GM23338 (cell line): ENCODE measurements around the gene STXBP5L. TPM values are rescaled to one million over a fixed set of nuclear protein-coding genes. Genes with fewer than 3 reads are reported as not detected.

Experiments used
- ATAC-seq: fragments of 200-7000 bp; cut with Tn5 transposase; 3 replicates; pipeline ENCODE4 v1.9.1; 2020
- DNase-seq: peaks from one replicate; pipeline ENCODE4 v3.0.0-alpha.2; 2015; ENCODE audit warnings: low spot score
- H2AFZ ChIP-seq: fragments of 200-600 bp; sonication (generic); 2 replicates; pipeline ENCODE4 v1.8.0; 2016; ENCODE audit warnings: antibody characterized with exemption, mild to moderate bottlenecking, moderate library complexity
- H3F3A ChIP-seq: fragments of 200-600 bp; sonication (generic); replicated peaks from 2 replicates; pipeline ENCODE4 v1.8.0; 2017; ENCODE audit warnings: antibody characterized with exemption, mixed run types, low read depth
- H3K27ac ChIP-seq: fragments of 200-600 bp; sonication (generic); 2 replicates; pipeline ENCODE4 v1.6.1; 2016; ENCODE audit warnings: low read depth
- H3K27me3 ChIP-seq: fragments of 200-600 bp; sonication (generic); 2 replicates; pipeline ENCODE4 v1.8.0; 2016; ENCODE audit warnings: mild to moderate bottlenecking, mixed run types, moderate library complexity; ENCODE audit not compliant: insufficient read depth
- H3K36me3 ChIP-seq: fragments of 200-600 bp; sonication (generic); 2 replicates; pipeline ENCODE4 v1.8.0; 2016; ENCODE audit warnings: mild to moderate bottlenecking; ENCODE audit not compliant: insufficient read depth
- H3K4me1 ChIP-seq: fragments of 200-600 bp; sonication (generic); 2 replicates; pipeline ENCODE4 v1.8.0; 2016; ENCODE audit warnings: mild to moderate bottlenecking, moderate library complexity; ENCODE audit not compliant: insufficient read depth
- H3K4me2 ChIP-seq: fragments of 200-600 bp; sonication (generic); 2 replicates; pipeline ENCODE4 v1.7.1; 2017; ENCODE audit warnings: mixed run types
- H3K4me3 ChIP-seq: fragments of 200-600 bp; sonication (generic); 2 replicates; pipeline ENCODE4 v1.6.1; 2016; ENCODE audit warnings: mixed run types
- H3K79me2 ChIP-seq: fragments of 200-600 bp; sonication (generic); replicated peaks from 2 replicates; pipeline ENCODE4 v1.8.0; 2017; ENCODE audit warnings: mild to moderate bottlenecking; ENCODE audit not compliant: insufficient read depth
- H3K9me2 ChIP-seq: fragments of 200-600 bp; sonication (generic); 2 replicates; pipeline ENCODE4 v1.8.0; 2017; ENCODE audit not compliant: insufficient read depth
- H4K20me1 ChIP-seq: fragments of 200-600 bp; sonication (generic); replicated peaks from 2 replicates; pipeline ENCODE4 v1.8.0; 2017; ENCODE audit warnings: mild to moderate bottlenecking; ENCODE audit not compliant: insufficient read depth
- H3K27ac Mint-ChIP-seq: 2 replicates; pipeline ENCODE4 v1.8.0; 2020; ENCODE audit warnings: inconsistent platforms, mild to moderate bottlenecking, moderate library complexity, mixed read lengths
- H3K27me3 Mint-ChIP-seq: 3 replicates; pipeline ENCODE4 v1.8.0; 2022; ENCODE audit warnings: low read depth, mild to moderate bottlenecking, moderate library complexity, mixed read lengths, inconsistent platforms; ENCODE audit not compliant: insufficient read depth, poor library complexity
- H3K36me3 Mint-ChIP-seq: 3 replicates; pipeline ENCODE4 v1.8.0; 2021; ENCODE audit warnings: low read depth, mild to moderate bottlenecking, inconsistent platforms, moderate library complexity, mixed read lengths
- H3K4me1 Mint-ChIP-seq: 3 replicates; pipeline ENCODE4 v1.8.0; 2020; ENCODE audit warnings: mild to moderate bottlenecking, inconsistent platforms, mixed read lengths
- H3K4me3 Mint-ChIP-seq: 3 replicates; pipeline ENCODE4 v1.8.0; 2021; ENCODE audit warnings: moderate library complexity, mild to moderate bottlenecking, inconsistent platforms, mixed read lengths
- H3K9me3 Mint-ChIP-seq: 3 replicates; pipeline ENCODE4 v1.8.0; 2020; ENCODE audit warnings: moderate library complexity, mild to moderate bottlenecking, inconsistent platforms, mixed read lengths
- CREB1 ChIP-seq: fragments of 250-450 bp; sonication (Bioruptor Pico); IDR thresholded peaks from 2 replicates; pipeline ENCODE4 v1.5.0; 2020; ENCODE audit warnings: low read depth, mild to moderate bottlenecking, moderate library complexity
- EZH2phosphoT487 ChIP-seq: fragments of 200-600 bp; sonication (generic); IDR thresholded peaks from one replicate; pipeline ENCODE4 v1.8.1; 2018; ENCODE audit warnings: antibody characterized with exemption; ENCODE audit not compliant: unreplicated experiment
- JUNB ChIP-seq: IDR thresholded peaks from one replicate; pipeline ENCODE4 v1.6.1; 2016; ENCODE audit warnings: antibody characterized with exemption; ENCODE audit not compliant: unreplicated experiment
- POLR2AphosphoS5 ChIP-seq: IDR thresholded peaks from 2 replicates; pipeline ENCODE4 v1.6.1; 2016; ENCODE audit warnings: antibody characterized with exemption, low read depth
- ZNF114 ChIP-seq: fragments of 250-450 bp; sonication (Bioruptor Pico); IDR thresholded peaks from 2 replicates; pipeline ENCODE4 v1.5.0; 2020; ENCODE audit warnings: mild to moderate bottlenecking, moderate library complexity
- ZNF331 ChIP-seq: fragments of 250-450 bp; sonication (Bioruptor Pico); IDR thresholded peaks from 2 replicates; pipeline ENCODE4 v1.5.0; 2020; ENCODE audit warnings: low read depth, mild to moderate bottlenecking, moderate library complexity
- ZNF462 ChIP-seq: fragments of 250-450 bp; sonication (Bioruptor Pico); IDR thresholded peaks from 2 replicates; pipeline ENCODE4 v1.5.0; 2020; ENCODE audit warnings: mild to moderate bottlenecking, moderate library complexity
- polyA plus RNA-seq: library from polyadenylated mRNA; unstranded; fragments of >200 nt; fragmentation: Nextera tagmentation; extraction: Ambion mirVana; gene quantifications from 2 replicates; pipeline ENCODE4 v1.2.1, GENCODE V29; 2016
- total RNA-seq: library from RNA; depleted of rRNA; stranded (reverse); fragments of >200 nt; shearing (Covaris generic); gene quantifications from 2 replicates; pipeline ENCODE4 v1.2.3, GENCODE V29; 2014

STXBP5L gene
- total and polyA plus RNA-seq, 2 experiments from 2014 or later = 4.2 to 6.0 TPM

- no peaks in the 10 kb centered on the region for H3K4me1 ChIP-seq
- no peak overlapping the region for H3K4me2 ChIP-seq
- H3K27ac ChIP-seq = no peak overlapping the region
- Mint-ChIP-seq H3K4me1 (peaks cover 4% of the 10 kb centered on the region; the same call in 2 of the 3 replicates), H3K27me3 (peaks cover 4% of the 10 kb centered on the region), H3K9me3 (peaks cover 40% of the 10 kb centered on the region), H3K4me3 (no peak overlapping the region), H3K36me3 (peaks cover 65% of the 10 kb centered on the region), H3K27ac (no peak overlapping the region)
- H3K36me3 ChIP-seq = 0 out of 2 replicates have a peak, but pooled peaks cover 10% of the 10 kb centered on the region
- ATAC-seq = no peak
- no peaks in the 10 kb centered on the region for H3F3A ChIP-seq
- no peaks in the 10 kb centered on the region for H3K27me3 ChIP-seq
- H2AFZ ChIP-seq = no peak overlapping the region
- no peak for TF ChIP-seq JUNB
- no peaks in the 10 kb centered on the region for H3K79me2 ChIP-seq
- no peak overlapping the region for H3K4me3 ChIP-seq
- DNase-seq = no peak
- H4K20me1 ChIP-seq = no peaks in the 10 kb centered on the region
- H3K9me2 ChIP-seq = no peaks in the 10 kb centered on the region
These were observed 18.1 kb downstream of the STXBP5L start for GRCh38 chr3:120926146-120926545.

DNA sequence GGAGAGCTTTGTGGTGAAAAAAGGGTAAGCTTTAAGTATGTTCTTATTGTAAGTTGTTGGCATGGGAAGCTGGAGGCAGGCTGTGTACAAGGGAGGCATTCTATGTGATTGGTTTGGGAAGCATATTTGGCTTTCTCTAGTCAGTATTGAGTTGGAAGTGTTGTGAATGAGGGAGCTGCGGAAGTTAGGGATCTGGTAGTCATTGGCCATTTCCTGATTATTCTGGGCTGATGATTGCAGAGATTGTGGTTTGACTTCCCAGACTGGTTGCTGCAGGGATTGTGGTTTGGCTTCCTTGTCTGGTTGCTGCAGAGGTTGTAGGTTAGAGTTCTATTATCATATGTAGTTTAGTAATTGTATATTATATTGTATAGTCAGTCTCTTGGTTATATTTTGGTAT, 21.0 kb downstream of the STXBP5L start:
- Histone ChIP-seq H3K27ac (0 out of 2 replicates have a peak overlapping the region, but pooled peaks have one; percentile 20), H2AFZ (no peak overlapping the region), H3F3A (no peaks in the 10 kb centered on the region), H3K4me2 (no peak overlapping the region), H4K20me1 (no peaks in the 10 kb centered on the region), H3K27me3 (no peaks in the 10 kb centered on the region), H3K9me2 (no peaks in the 10 kb centered on the region), H3K4me3 (no peak overlapping the region), H3K36me3 (0 out of 2 replicates have a peak, but pooled peaks cover 10% of the 10 kb centered on the region), H3K79me2 (no peaks in the 10 kb centered on the region), H3K4me1 (no peaks in the 10 kb centered on the region)
- peaks cover 4% of the 10 kb centered on the region; the same call in 2 of the 3 replicates for H3K4me1 Mint-ChIP-seq
- no peak for TF ChIP-seq EZH2phosphoT487
- no peak for TF ChIP-seq ZNF462 (CRISPR knock-in tag)
- no peak for TF ChIP-seq ZNF114 (CRISPR knock-in tag)
- no peak for TF ChIP-seq POLR2AphosphoS5
- TF ChIP-seq ZNF331 (CRISPR knock-in tag) = no peak
- no peak for TF ChIP-seq CREB1 (CRISPR knock-in tag)
- H3K9me3 Mint-ChIP-seq = peaks cover 26% of the 10 kb centered on the region
- H3K4me3 Mint-ChIP-seq = no peak overlapping the region
- H3K27ac Mint-ChIP-seq = peak overlapping the region; percentile 36; the same call in 1 of the 2 replicates
- H3K36me3 Mint-ChIP-seq = peaks cover 42% of the 10 kb centered on the region
- no peak for ATAC-seq
- peaks cover 4% of the 10 kb centered on the region for H3K27me3 Mint-ChIP-seq
- peak; percentile 8 for DNase-seq
